PC-3 (cell line): Measurements from ENCODE around the gene GFPT2. TPM values are rescaled to one million over a fixed set of nuclear protein-coding genes. Genes with fewer than 3 reads are reported as not detected.

ENCODE experiments used
- ATAC-seq: fragments of 200-7000 bp; cut with Tn5 transposase; 2 replicates; pipeline ENCODE4 v1.9.1; 2020; ENCODE audit warnings: mild to moderate bottlenecking, moderate library complexity
- BruUV-seq: library from RNA; stranded (reverse); fragments of 400-500 nt; replicated peaks from 2 replicates; lab custom pipeline; 2021; lab: Mats Ljungman, UMichigan
- CTCF ChIA-PET: fragments of 300-600 bp; sonication (Branson Sonifier 250); formaldehyde crosslinking; loops from one replicate; lab custom pipeline; 2022; ENCODE audit warnings: antibody characterized with exemption; lab: Charles Lee
- POLR2A ChIA-PET: fragments of 300-600 bp; sonication (Branson Sonifier 250); formaldehyde crosslinking; loops from one replicate; lab custom pipeline; 2022; ENCODE audit warnings: antibody characterized with exemption; ENCODE audit not compliant: unreplicated experiment; lab: Charles Lee
- DNase-seq: peaks from one replicate; pipeline ENCODE4 v3.0.0-alpha.2; 2015
- H2AFZ ChIP-seq: fragments of 300-600 bp; sonication (generic); 2 replicates; pipeline ENCODE4 v1.6.0; 2016; ENCODE audit warnings: antibody characterized with exemption, low read length
- H3F3A ChIP-seq: fragments of 300-600 bp; sonication (generic); one replicate; pipeline ENCODE4 v1.6.0; 2017; ENCODE audit warnings: antibody characterized with exemption, low read length, control low read depth, mild to moderate bottlenecking; ENCODE audit not compliant: unreplicated experiment
- H3K27ac ChIP-seq: fragments of 300-600 bp; sonication (generic); 2 replicates; pipeline ENCODE4 v1.5.1; 2016; ENCODE audit warnings: mild to moderate bottlenecking, low read length
- H3K27me3 ChIP-seq: fragments of 300-600 bp; sonication (generic); 2 replicates; pipeline ENCODE4 v1.6.1; 2016; ENCODE audit warnings: low read length, mixed read lengths
- H3K36me3 ChIP-seq: fragments of 300-600 bp; sonication (generic); 2 replicates; pipeline ENCODE4 v1.6.1; 2016; ENCODE audit warnings: low read depth, mixed run types, low read length, mixed read lengths
- H3K4me1 ChIP-seq: fragments of 300-600 bp; sonication (generic); 2 replicates; pipeline ENCODE4 v1.5.1; 2016; ENCODE audit warnings: low read length; ENCODE audit not compliant: insufficient read depth
- H3K4me2 ChIP-seq: fragments of 300-600 bp; sonication (generic); 2 replicates; pipeline ENCODE4 v1.6.0; 2016; ENCODE audit warnings: low read length
- H3K4me3 ChIP-seq: fragments of 300-600 bp; sonication (generic); 2 replicates; pipeline ENCODE4 v1.5.1; 2016; ENCODE audit warnings: mild to moderate bottlenecking, low read length, mixed read lengths
- H3K79me2 ChIP-seq: fragments of 300-600 bp; sonication (generic); 2 replicates; pipeline ENCODE4 v1.6.1; 2017; ENCODE audit warnings: low read length, mixed read lengths
- H3K9ac ChIP-seq: fragments of 300-600 bp; sonication (generic); 2 replicates; pipeline ENCODE4 v1.6.0; 2016; ENCODE audit warnings: mild to moderate bottlenecking, low read length
- H3K9me2 ChIP-seq: fragments of 300-600 bp; sonication (generic); replicated peaks from 2 replicates; pipeline ENCODE4 v1.6.1; 2016; ENCODE audit warnings: mixed run types, low read length, mixed read lengths
- H3K9me3 ChIP-seq: fragments of 300-600 bp; sonication (generic); 2 replicates; pipeline ENCODE4 v1.6.1; 2016; ENCODE audit warnings: low read length, mixed read lengths
- H4K20me1 ChIP-seq: fragments of 300-600 bp; sonication (generic); 2 replicates; pipeline ENCODE4 v1.6.1; 2016; ENCODE audit warnings: low read length, mixed read lengths
- EZH2 ChIP-seq: fragments of 300-600 bp; sonication (generic); IDR thresholded peaks from one replicate; pipeline ENCODE4 v1.6.1; 2017; ENCODE audit warnings: antibody characterized with exemption, mild to moderate bottlenecking, low read length; ENCODE audit not compliant: unreplicated experiment
- EZH2phosphoT487 ChIP-seq: fragments of 300-600 bp; sonication (generic); IDR thresholded peaks from 2 replicates; pipeline ENCODE4 v1.6.1; 2018; ENCODE audit warnings: mild to moderate bottlenecking, antibody characterized with exemption, low read length, borderline replicate concordance
- intact Hi-C: fragments of 100-400 bp; cut with micrococcal nuclease; formaldehyde crosslinking; loops from 2 replicates; pipeline ENCODE4 v1.9.0; 2023
- total RNA-seq: library from RNA; depleted of rRNA; stranded (reverse); fragments of >200 nt; gene quantifications from 2 replicates; pipeline ENCODE4 v1.2.3, GENCODE V29; 2014
- TF ChIP-seq, protein P1 (sequence below): fragments of 300-600 bp; sonication (generic); conservative IDR thresholded peaks from 2 replicates; pipeline ENCODE4 v1.5.1; 2017; ENCODE audit warnings: antibody characterized with exemption, low read depth, mild to moderate bottlenecking, low read length

Gene GFPT2
- total RNA-seq, 1 experiment from 2014 or later: 2.2 TPM

DNA sequence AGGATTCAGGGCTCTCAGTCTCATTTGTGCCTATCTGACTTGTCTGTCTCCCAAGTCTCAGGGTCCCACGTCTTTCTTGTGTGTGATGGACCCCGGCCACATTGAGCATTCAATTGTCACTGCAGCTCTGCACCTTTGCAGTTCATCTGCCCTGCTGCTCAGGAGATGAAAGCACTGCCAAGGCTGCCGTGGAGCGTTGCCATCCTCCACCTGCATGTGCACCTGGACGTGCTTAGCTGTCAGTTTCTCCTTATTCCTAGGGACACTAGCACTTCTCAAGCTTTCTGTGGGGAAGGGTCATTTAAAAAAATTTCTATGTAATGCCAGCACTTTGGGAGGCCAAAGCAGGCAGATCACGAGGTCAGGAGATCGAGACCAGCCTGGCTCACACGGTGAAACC, 22.8 kb upstream of the GFPT2 start:
- no peak for DNase-seq
- CTCF ChIA-PET: no interaction called here
- POLR2A ChIA-PET: no interaction called here
- H3K27ac ChIP-seq: no peak overlapping the region
- no peaks in the 10 kb centered on the region for H3F3A ChIP-seq
- H3K9me3 ChIP-seq: no peaks in the 10 kb centered on the region
- intact Hi-C loops: no loop called here
- H3K36me3 ChIP-seq: no peaks in the 10 kb centered on the region
- no peaks in the 10 kb centered on the region for H3K9me2 ChIP-seq
- BruUV-seq: no TSS peak
- no peaks in the 10 kb centered on the region for H3K4me1 ChIP-seq
- H3K79me2 ChIP-seq: no peaks in the 10 kb centered on the region
- H3K4me3 ChIP-seq: no peak overlapping the region
- H3K4me2 ChIP-seq: no peak overlapping the region
- TF ChIP-seq EZH2 (no peak), EZH2phosphoT487 (no peak)
- TF ChIP-seq, protein P1, sequence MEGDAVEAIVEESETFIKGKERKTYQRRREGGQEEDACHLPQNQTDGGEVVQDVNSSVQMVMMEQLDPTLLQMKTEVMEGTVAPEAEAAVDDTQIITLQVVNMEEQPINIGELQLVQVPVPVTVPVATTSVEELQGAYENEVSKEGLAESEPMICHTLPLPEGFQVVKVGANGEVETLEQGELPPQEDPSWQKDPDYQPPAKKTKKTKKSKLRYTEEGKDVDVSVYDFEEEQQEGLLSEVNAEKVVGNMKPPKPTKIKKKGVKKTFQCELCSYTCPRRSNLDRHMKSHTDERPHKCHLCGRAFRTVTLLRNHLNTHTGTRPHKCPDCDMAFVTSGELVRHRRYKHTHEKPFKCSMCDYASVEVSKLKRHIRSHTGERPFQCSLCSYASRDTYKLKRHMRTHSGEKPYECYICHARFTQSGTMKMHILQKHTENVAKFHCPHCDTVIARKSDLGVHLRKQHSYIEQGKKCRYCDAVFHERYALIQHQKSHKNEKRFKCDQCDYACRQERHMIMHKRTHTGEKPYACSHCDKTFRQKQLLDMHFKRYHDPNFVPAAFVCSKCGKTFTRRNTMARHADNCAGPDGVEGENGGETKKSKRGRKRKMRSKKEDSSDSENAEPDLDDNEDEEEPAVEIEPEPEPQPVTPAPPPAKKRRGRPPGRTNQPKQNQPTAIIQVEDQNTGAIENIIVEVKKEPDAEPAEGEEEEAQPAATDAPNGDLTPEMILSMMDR: no peak
- H2AFZ ChIP-seq: no peak overlapping the region
- no peaks in the 10 kb centered on the region for H4K20me1 ChIP-seq
- H3K9ac ChIP-seq: no peak overlapping the region
- H3K27me3 ChIP-seq: no peaks in the 10 kb centered on the region
- ATAC-seq: no peak

DNA sequence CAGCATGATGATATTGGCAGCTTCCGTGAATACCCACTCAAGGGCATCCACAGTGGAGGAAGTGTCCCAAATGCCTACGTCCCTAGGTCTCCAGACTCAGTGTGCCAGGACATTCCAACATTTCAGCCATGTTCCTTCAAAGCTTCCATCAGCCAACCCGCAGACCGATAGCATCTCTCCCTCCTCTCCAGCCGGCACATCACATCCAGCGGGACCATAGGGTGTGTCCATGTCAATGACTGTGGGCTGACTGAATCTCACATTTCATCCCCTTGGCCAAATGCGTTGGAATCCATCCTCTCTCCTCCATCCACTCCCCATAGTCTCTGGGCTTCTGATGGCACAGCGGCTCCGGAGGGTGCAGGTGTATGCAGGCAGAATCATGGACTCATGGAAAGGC, 22.2 kb upstream of the GFPT2 start:
- no peaks in the 10 kb centered on the region for H3K79me2 ChIP-seq
- H3K4me2 ChIP-seq: no peak overlapping the region
- H2AFZ ChIP-seq: no peak overlapping the region
- ATAC-seq (no peak), DNase-seq (no peak)
- H3K27me3 ChIP-seq: no peaks in the 10 kb centered on the region
- TF ChIP-seq, protein P1: no peak
- no peak for TF ChIP-seq EZH2phosphoT487
- no peak for TF ChIP-seq EZH2
- no peaks in the 10 kb centered on the region for H3K9me3 ChIP-seq
- no peaks in the 10 kb centered on the region for H3K36me3 ChIP-seq
- intact Hi-C loops: no loop called here
- H3K4me3 ChIP-seq: no peak overlapping the region
- H3K9me2 ChIP-seq: no peaks in the 10 kb centered on the region
- H3K4me1 ChIP-seq: no peaks in the 10 kb centered on the region
- no peak overlapping the region for H3K9ac ChIP-seq
- no TSS peak for BruUV-seq
- no peaks in the 10 kb centered on the region for H3F3A ChIP-seq
- H4K20me1 ChIP-seq: no peaks in the 10 kb centered on the region
- ChIA-PET POLR2A (no interaction called here), CTCF (no interaction called here)
- no peak overlapping the region for H3K27ac ChIP-seq

DNA sequence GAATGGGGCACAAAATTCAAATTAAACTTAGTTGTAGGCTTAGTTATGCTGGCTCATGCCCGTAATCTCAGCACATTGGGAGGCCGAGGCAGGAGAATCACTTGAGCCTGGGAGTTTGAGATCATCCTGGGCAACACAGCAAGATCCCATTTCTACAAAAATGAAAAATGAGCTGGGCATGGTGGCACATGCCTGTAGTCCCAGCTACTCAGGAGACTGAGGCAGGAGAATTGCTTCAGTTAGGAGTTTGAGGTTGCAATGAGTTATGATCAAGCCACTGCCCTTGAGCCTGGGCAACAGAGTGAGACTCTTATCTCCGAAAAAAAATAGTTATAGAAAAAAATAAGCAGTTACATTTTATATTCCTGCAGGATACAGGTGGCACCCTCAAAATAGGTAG, 20.7 kb upstream of the GFPT2 start:
- no peak overlapping the region for H2AFZ ChIP-seq
- H3K36me3 ChIP-seq: no peaks in the 10 kb centered on the region
- no peak for TF ChIP-seq EZH2
- TF ChIP-seq, protein P1: no peak
- TF ChIP-seq EZH2phosphoT487: no peak
- no peak overlapping the region for H3K4me2 ChIP-seq
- BruUV-seq: no TSS peak
- ATAC-seq (no peak), DNase-seq (no peak)
- H3K27ac ChIP-seq: no peak overlapping the region
- H3K9me2 ChIP-seq: no peaks in the 10 kb centered on the region
- no peaks in the 10 kb centered on the region for H3K27me3 ChIP-seq
- H3K9me3 ChIP-seq: no peaks in the 10 kb centered on the region
- H3F3A ChIP-seq: no peaks in the 10 kb centered on the region
- H3K79me2 ChIP-seq: no peaks in the 10 kb centered on the region
- H3K9ac ChIP-seq: no peak overlapping the region
- no peaks in the 10 kb centered on the region for H3K4me1 ChIP-seq
- intact Hi-C loops: no loop called here
- CTCF ChIA-PET: no interaction called here
- H4K20me1 ChIP-seq: no peaks in the 10 kb centered on the region
- POLR2A ChIA-PET: no interaction called here
- H3K4me3 ChIP-seq: no peak overlapping the region
